Psoas muscle (tissue), 8 donors: ENCODE results near the gene ULBP1. TPM values are rescaled to one million over a fixed set of nuclear protein-coding genes. Genes with fewer than 3 reads are reported as not detected.
A peak's percentile ranks its signal among the peaks of the same experiment; 100 is the strongest.
"Not testable (repeated sequence)": the region's sequence is repeated elsewhere in the genome, so short reads cannot be mapped to it uniquely, and the experiment has no call there.

Source experiments
- ATAC-seq, 4 donors: fragments of 200-7000 bp; cut with Tn5 transposase; one replicate each; pipeline ENCODE4 v1.9.1; 2020; ENCODE audit warnings: moderate library complexity in 3 of 4, mild to moderate bottlenecking in 2 of 4
- DNase-seq, 2 donors: peaks; one replicate each; pipeline ENCODE4 v3.0.0-alpha.2; 2020
- H3K27ac ChIP-seq: fragments of 200-600 bp; one replicate; pipeline ENCODE4 v1.8.0; 2022
- H3K27me3 ChIP-seq, 3 donors: fragments of 200-600 bp in 1 of 3; one replicate each; pipeline versions ENCODE4 v1.6.1 to v1.8.0; 2013 to 2022; ENCODE audit warnings: low read length in 2 of 3, mild to moderate bottlenecking in 2 of 3, moderate library complexity in 1 of 3; ENCODE audit not compliant: insufficient read depth in 3 of 3
- H3K36me3 ChIP-seq, 2 donors: fragments of 200-600 bp in 1 of 2; one replicate each; pipeline versions ENCODE4 v1.6.1 to v1.8.0; 2013 to 2022; ENCODE audit warnings: low read depth in 1 of 2, mild to moderate bottlenecking in 1 of 2, moderate library complexity in 1 of 2; ENCODE audit not compliant: insufficient read depth in 1 of 2
- H3K4me1 ChIP-seq: fragments of 200-600 bp; one replicate; pipeline ENCODE4 v1.8.0; 2022
- H3K4me3 ChIP-seq: fragments of 200-600 bp; one replicate; pipeline ENCODE4 v1.8.0; 2022; ENCODE audit warnings: mild to moderate bottlenecking
- H3K9me3 ChIP-seq: fragments of 200-600 bp; one replicate; pipeline ENCODE4 v1.8.0; 2022
- CTCF ChIP-seq: fragments of 200-600 bp; IDR thresholded peaks from one replicate; pipeline ENCODE4 v1.8.0; 2022; ENCODE audit warnings: antibody characterized with exemption
- WGBS, 3 donors: extraction: QIAGEN DNeasy Blood & Tissue Kit; methylation state at CpG; one replicate each; pipeline versions ENCODE4 v1.1.6 to v1.1.7; 2013; 5-methylcytosine and 5-hydroxymethylcytosine counted together
- intact Hi-C, 2 donors: fragments of 100-400 bp; cut with DNase I; formaldehyde crosslinking; loops; one replicate each; pipeline versions ENCODE4 v1.11.0 to v1.14.2; 2022
- polyA plus RNA-seq, 3 donors: library from polyadenylated mRNA; stranded (reverse); fragments of 200-250 nt; gene quantifications; one replicate each; pipeline ENCODE4 v1.2.3, GENCODE V29; 2013
- total RNA-seq, 4 donors: library from RNA; stranded (reverse); fragmentation: NEBNext Ultra II Directional in 2 of 4; extraction: Animal tissue kit (Norgen Biotek cat#: 25700) in 2 of 4; gene quantifications; one replicate each; pipeline versions ENCODE4 v1.2.1 to v1.2.4, GENCODE V29; 2021 to 2023
- donor health status: healthy with polysubstance abuse.
- donor health status: DM: no; HTN: no; CAD: no; lungs with moderate emphysema.
- donor health status: Bipolar disorder and iron deficiency.
- donor health status: healthy.
- donor health status: DM: yes; HTN: yes; CAD: no.
- donor health status: DM: no; HTN: no; CAD: no.
- donor health status: DM: no; HTN: no; CAD: no.
- donor health status: DM: yes; HTN: yes; CAD: no.

The ULBP1 gene
- total and polyA plus RNA-seq, 7 donors: 0.03 to 0.12 (median 0.10) TPM

GRCh38 chr6:149925253-149925973, 38.3 kb upstream of the ULBP1 start:
- WGBS, 3 donors: 13 to 23% (median 19%) methylated on average over 23 to 34 of the region's 34 CpGs
- Histone ChIP-seq H3K36me3 (no peaks in the 10 kb centered on the region), H3K27me3 (peaks cover 0 to 25% (median 4%) of the 10 kb centered on the region in 3 donors)

GRCh38 chr6:149925974-149926777, 37.6 kb upstream of the ULBP1 start:
- Histone ChIP-seq H3K4me3 (peak overlapping the region; percentile 65), H3K9me3 (no peaks in the 10 kb centered on the region), H3K4me1 (no peaks in the 10 kb centered on the region), H3K36me3 (no peaks in the 10 kb centered on the region), H3K27ac (no peak overlapping the region), H3K27me3 (peaks cover 0 to 23% (median 4%) of the 10 kb centered on the region in 3 donors)
- TF ChIP-seq CTCF: peak; percentile 82
- DNase-seq (peak; percentile 91 to 93), ATAC-seq (peak; percentile 93 to 95 (median 94))
- intact Hi-C loops: loop anchor here (2.0 to 10.0 kb wide), 2 partner anchors 91 to 181 kb away; partner anchors contain the start of genes NUP43 (in 1 of the 2) and PCMT1 (in 1 of the 2)
- 3 to 4% (median 4%) methylated on average over 29 to 31 of the region's 31 CpGs for WGBS, 3 donors

More at GRCh38 chr6:149925253-149925973, 38.3 kb upstream of the ULBP1 start:
- peak; percentile 36 to 70 for DNase-seq
- ATAC-seq: peak; percentile 9 to 53 (median 33)
- intact Hi-C loops: loop anchor here in 1 of 2 donors (10.0 kb wide), 1 partner anchor 181 kb away; the partner anchor contains the start of genes NUP43 and PCMT1
- H3K9me3 ChIP-seq: no peaks in the 10 kb centered on the region
- no peaks in the 10 kb centered on the region for H3K4me1 ChIP-seq
- H3K4me3 ChIP-seq: peak overlapping the region; percentile 65
- no peak for TF ChIP-seq CTCF
- H3K27ac ChIP-seq: no peak overlapping the region

GRCh38 chr6:149927025-149927424, 36.7 kb upstream of the ULBP1 start:
- H3K27ac ChIP-seq, DNase-seq, H3K36me3 ChIP-seq, ATAC-seq, H3K4me3 ChIP-seq, H3K4me1 ChIP-seq, H3K9me3 ChIP-seq: not testable (repeated sequence)
- peaks cover 3 to 18% (median 4%) of the 10 kb centered on the region in 3 donors for H3K27me3 ChIP-seq
- intact Hi-C loops: loop anchor here (2.0 to 10.0 kb wide), 2 partner anchors 92 to 182 kb away; partner anchors contain the start of genes NUP43 (in 1 of the 2) and PCMT1 (in 1 of the 2)
- WGBS, 3 donors: 82 to 85% (median 82%) methylated on average over 4 of the region's 4 CpGs

GRCh38 chr6:149929422-149929821, 34.3 kb upstream of the ULBP1 start:
- Histone ChIP-seq H3K9me3 (no peaks in the 10 kb centered on the region), H3K36me3 (no peaks in the 10 kb centered on the region), H3K27me3 (peaks cover 2 to 21% (median 3%) of the 10 kb centered on the region in 3 donors), H3K4me1 (no peaks in the 10 kb centered on the region), H3K27ac (no peak overlapping the region), H3K4me3 (no peak overlapping the region)
- WGBS, 3 donors: 7 to 28% (median 22%) methylated on average over 3 of the region's 3 CpGs
- intact Hi-C loops: loop anchor here in 1 of 2 donors (10.0 kb wide), 1 partner anchor 185 kb away; the partner anchor contains the start of genes NUP43 and PCMT1
- TF ChIP-seq CTCF: no peak
- ATAC-seq (no peak), DNase-seq (no peak)

GRCh38 chr6:149931501-149931900, 32.2 kb upstream of the ULBP1 start:
- 75 to 84% (median 84%) methylated on average over 6 of the region's 6 CpGs for WGBS, 3 donors
- H3K4me3 ChIP-seq: no peak overlapping the region
- H3K9me3 ChIP-seq: no peaks in the 10 kb centered on the region
- DNase-seq (no peak), ATAC-seq (no peak)
- H3K4me1 ChIP-seq: no peaks in the 10 kb centered on the region
- no peaks in the 10 kb centered on the region for H3K36me3 ChIP-seq
- H3K27ac ChIP-seq: no peak overlapping the region
- intact Hi-C loops: loop anchor here in 1 of 2 donors (5.0 kb wide), 1 partner anchor 886 kb away; no protein-coding TSS in a partner anchor
- TF ChIP-seq CTCF: no peak
- H3K27me3 ChIP-seq: peaks cover 7 to 41% (median 9%) of the 10 kb centered on the region in 3 donors
